HG02610 (cell line): ENCODE data around the gene SLC25A1.
"Not testable (repeated sequence)": the region's sequence is repeated elsewhere in the genome, so short reads cannot be mapped to it uniquely, and the experiment has no call there.

Experiments used
- ATAC-seq: cut with Tn5 transposase; IDR thresholded peaks from one replicate; pipeline ENCODE4 v1.9.1; 2021; ENCODE audit warnings: mild to moderate bottlenecking, moderate library complexity; ENCODE audit not compliant: unreplicated experiment

Gene SLC25A1

DNA sequence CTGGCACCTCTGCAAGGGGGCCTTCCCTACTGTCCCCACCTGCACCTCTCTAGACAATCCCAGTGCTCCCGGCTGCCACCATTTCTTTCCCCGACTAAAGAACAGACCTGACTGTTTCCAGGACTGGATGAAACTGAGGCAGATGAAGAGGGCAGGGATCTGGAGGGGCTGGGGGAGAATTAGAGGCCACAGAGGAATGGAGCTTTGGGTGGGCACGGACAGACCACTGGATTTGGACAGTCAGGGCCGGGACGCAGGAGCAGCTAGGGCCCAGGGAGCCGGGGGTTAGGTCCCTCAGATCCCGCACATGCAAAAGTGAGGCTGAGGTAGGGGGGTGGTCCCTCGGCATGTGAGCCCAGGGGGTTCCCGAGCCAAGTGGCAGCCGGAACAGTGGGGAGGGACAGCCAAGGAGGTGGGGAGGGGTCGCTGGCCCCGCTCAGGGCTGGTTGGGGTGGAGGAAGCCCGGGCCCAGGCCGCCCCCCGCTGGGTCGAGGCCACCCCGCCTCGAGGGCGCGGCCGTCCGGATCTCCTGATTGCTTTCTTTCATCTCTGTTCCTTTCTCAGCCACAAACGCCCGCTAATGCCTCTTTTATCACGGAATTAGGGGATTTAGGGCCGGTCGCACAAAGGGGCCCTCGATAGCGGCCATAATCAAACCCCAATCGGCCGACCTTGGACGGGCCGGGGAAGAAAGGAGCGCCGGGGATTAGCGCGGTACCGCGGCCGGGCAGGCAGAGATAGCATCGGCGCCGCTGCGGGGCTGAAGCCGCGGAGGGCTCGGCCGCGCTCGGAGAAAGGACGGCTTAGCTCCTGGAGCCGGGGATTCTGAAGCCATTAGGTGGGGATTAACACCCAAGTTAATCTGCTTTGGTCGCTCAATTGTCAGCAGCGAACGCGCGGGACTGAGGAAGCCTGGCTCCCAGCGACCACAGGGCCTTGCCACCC lies 9.3 kb downstream of the SLC25A1 start:
- ATAC-seq: no peak

DNA sequence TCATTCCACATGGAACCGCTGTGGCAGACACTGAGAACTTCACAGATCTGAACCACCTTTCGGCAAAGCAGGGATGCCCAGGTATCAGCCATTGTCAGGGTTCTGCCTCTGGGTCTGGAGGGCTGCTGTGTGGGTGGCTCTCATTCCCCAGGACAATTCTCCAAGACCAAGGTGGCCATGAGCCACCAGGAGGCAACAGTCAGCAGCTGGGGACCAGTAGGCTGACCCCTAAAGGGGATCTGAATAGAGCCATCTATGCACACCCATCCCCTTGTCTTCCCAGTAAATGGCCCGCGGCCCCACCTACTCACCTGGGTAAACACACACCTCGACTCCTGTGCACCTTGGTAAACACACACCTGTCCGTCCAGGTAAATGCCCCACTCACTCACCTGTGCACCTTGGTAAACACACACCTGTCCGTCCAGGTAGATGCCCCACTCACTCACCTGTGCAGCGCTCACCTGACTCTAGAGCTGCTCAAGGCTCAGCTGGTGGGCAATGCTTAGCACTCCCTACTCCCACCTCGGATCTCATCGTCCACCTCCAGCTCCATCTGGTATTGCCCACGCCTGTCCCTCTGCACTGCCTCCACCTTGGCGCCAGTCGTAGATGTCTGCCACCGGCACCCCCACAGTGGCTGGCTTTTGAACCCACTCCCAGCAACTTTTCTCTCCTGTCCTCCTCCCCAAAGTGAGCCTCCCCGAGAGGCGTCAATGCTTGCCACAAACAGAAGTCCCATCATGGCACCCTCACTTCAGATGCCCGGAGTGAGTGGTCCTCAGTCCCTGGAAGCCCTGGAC lies 10.2 kb downstream of the SLC25A1 start:
- ATAC-seq: no peak

DNA sequence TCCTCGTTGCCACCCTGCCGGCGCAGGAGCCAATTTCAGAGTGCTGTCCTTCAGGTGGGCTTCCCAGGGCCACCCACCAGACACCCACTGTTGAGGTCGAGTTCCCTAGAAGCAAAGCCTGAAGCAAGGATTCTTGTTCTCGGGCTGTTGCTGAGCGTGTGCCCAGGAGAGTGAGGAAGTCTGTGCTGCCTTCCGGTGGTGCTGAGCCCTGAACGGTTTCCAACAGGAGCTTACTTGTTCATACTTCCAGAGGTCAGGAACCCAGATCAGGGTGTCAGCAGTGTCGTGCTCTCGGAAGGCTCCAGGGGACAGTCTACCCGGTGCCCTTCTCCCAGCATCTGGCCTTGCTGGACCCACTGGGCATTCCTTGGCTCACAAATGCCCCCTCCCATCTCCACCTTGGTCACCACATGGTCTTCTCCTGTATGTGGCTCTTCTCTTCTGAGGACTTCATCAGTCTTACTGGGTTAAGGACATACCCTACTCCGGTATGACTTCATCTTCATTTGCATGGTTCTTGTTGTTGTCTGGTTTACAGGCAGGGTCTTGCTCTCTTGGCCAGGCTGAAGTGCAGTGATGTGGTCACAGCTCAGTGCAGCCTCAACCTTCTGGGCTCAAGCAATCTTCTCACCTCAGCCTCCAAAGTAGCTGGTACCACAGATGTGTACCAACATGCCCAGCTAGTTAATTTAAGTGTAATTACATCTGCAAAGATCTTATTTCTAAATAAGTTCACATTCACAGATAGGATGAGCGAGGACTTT lies 11.2 kb downstream of the SLC25A1 start:
- no peak for ATAC-seq

DNA sequence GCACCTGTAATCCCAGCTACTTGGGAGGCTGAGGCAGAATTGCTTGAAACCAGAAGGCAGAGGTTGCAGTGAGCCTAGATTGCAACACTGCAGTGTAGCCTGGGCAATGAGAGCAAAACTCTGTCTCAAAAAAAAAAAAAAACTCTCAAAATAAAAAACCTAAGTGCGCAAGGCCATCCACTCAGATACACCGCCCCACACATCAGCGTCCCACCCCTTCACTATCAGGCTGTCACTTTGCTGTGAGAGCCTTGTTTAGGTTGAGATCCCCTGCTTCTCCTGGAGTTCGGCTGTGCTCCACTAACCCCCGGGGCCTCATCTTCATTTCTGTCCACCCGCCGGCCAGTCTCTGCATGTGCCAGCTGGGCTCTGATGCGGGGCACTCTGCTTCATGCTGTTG lies 12.1 kb downstream of the SLC25A1 start:
- no peak for ATAC-seq

DNA sequence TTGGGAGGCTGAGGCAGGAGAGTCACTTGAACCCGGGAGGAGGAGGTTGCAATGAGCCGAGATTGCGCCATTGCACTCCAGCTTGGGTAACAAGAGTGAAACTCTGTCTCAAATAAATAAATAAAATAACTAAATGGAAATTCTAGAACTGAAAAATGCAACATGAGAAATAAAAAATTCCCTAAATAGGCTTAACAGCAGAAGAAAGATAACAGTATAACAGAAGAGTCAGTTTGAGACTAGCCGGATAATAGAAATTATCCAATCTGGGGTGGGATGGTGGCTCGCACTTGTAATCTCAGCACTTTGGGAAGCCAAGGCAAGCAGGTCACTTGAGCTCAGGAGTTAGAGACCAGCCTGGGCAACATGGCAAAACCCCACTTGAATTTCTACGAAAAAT lies 14.1 kb downstream of the SLC25A1 start:
- ATAC-seq: no peak

DNA sequence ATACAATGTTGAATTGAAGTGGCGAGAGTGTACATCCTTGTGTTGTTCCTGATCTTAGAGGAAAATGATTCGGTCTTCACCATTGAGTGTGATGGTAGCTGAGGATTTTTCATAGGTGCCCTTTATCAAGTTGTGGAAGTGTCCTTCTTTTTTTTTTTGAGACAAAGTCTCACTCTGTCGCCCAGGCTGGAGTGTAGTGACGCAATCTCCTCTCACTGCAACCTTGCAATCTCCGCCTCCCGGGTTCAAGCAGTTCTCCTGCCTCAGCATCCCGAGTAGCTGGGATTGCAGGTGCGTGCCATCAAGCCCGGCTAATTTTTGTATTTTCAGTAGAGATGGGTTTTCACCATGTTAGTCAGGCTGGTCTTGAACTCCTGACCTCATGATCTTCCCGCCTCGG lies 19.9 kb downstream of the SLC25A1 start:
- not testable (repeated sequence) for ATAC-seq

DNA sequence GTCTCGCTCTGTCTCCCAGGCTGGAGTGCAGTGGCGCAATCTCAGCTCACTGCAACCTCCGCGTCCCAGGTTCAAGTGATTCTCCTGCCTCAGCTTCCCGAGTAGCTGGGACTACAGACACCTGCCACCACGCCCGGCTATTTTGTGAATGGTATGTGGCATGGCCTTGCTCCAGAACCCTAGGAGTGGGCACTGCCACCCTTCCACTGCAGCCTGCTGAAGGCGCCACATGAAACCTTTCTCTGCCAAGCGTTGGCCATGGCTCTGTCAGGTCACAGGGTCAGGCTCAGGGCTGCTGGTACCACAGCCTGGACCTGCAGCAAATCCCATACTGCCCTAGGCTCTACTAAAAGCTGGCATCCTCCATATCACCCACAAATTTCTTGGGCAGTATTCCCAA lies 22.4 kb downstream of the SLC25A1 start:
- ATAC-seq: not testable (repeated sequence)

DNA sequence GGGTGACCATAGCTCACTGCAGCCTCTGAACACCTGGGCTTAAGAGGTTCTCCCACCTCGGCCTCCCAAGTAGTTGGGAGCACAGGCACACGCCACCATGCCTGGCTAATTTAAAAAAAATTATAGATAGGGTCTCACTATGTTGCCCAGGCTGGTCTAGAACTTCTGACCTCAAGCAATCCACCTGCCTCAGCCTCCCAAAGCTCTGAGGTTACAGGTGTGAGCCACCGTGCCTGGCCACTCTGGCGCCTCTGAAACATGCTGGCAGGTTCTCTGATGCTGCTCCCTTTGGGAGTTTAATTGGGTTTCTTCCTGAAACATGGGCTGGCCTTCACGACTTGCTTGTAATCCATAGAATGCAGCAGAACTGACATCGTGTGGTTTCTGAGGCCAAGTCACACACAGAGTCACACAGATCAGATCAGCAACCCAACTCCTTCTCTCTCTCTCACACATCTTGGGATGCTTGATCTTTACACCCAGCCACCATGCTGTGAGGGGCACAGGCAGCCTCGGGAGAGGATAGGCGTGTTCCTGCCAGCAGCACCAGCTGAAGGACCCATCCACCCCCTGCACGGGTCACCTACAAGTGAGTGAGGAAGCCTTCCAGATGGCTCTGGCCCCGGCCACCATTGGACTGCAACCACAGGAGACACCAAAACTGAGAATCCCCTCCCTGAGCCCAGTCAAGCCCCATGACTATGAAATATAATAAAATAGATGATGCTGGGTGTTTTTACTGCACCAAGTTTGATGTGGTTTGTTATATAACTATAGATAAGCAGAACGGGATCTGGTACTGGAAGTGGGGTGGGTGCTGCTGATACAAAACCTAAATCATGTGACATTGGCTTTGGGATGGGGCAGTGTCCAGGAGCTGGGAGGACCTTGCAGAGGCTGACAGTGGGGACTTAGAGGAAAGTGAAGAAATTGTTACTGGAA lies 25.3 kb downstream of the SLC25A1 start:
- no peak for ATAC-seq

DNA sequence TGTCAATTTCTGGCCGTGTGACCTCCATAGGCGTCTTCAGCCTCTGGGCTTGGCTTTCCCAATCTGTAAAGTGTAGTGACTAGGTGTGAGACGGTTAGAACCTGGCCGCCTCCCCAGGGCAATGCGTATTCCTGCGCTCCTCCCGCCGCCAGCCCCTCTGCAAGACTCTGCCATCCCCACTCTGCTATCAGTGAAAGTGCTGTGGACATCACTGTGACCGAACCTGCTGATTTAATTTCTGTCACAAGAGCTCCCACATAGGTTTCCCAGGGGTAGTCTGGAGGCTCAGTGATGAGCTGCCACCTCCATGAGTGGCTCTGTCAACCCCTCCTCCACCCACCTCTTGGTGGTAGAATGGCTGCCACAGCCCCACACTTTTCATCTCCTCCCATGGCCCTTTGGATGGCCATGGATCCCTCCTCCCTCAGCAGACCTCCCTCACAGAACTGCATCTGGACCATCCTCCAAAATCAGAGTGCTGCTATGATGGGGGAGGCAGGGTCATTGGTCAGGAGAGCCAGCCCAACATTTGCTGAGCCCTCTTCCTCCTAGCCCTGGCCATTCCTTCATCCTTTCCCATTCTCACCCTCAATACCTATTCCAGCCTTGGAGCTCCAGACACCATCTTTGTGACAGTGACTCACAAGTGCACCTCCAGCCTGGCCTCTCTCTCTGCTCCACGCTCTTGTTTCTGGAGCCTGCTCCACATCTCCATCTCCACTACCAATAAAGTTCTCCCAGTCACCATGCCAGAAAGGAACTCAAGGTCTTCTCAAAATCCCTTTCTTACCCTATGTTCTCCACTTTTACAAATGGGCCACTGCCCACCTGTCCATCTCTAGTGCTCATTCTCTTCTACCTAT lies 27.0 kb downstream of the SLC25A1 start:
- no peak for ATAC-seq

DNA sequence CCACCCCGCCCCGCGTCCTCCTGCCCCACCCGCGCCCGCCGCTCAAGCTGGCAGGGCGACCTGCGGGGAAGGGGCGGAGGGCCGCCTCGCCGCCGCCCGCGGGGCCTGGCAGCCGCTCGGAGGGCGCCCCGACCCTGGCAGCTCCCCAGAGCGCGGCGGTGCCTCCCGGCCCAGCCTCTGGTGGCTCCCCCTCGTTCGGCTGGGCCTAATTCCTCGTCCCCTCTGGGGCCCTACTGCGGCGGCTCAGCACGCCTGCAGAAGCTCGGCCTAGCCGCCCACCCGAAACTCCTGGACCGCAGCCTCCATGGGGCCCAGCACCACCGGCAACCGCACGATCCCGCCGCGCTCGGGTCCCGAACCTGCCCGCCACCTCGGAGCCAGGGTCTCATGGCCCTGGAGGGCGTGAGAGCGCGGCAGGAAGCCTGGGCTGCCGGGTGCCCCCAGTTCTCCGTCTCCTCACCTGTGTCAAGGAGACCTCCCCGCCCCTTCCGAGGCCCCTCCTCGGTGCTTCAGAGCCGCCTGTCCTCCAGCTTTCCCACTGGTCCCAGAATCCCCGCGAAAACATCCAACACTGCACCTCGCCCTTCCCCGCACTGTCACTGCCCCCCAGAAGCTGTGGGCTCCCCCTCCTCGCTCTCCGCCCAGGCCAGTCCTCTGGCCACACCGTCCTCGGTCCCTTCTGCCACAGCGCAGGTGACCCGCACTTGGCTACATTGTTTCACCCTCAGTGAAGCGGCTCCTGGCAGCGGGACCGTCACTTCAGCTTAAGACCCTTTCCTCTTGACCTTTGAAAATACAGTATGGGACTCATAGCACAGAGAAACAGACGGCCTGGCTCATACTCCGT lies 27.8 kb downstream of the SLC25A1 start:
- no peak for ATAC-seq

DNA sequence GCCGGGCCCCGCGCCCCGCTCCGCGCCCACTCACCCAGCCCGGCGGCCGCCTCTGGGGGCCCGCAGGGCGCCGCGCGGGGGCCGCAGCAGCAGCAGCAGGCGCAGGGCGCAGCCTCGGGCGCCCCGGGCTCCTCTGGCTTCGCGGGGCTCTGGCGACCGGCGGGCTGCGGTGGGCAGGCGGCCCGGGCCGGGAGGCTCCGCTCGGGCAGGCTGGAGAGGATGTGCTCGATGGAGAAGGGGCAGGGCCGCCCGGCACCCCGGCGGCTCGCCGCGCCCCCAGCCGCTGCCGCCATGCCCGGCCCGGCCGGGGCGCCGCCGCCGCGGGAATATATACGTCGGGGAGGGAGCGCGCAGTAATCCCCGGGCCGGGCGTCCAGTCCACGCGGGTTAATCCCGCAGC lies 28.5 kb downstream of the SLC25A1 start, which contains the start of gene GSC2:
Gene GSC2 (minus strand): TSS at position 302 of the 400 bp plus-strand sequence. CDS start 9 bp downstream, at position 293.
- no peak for ATAC-seq

DNA sequence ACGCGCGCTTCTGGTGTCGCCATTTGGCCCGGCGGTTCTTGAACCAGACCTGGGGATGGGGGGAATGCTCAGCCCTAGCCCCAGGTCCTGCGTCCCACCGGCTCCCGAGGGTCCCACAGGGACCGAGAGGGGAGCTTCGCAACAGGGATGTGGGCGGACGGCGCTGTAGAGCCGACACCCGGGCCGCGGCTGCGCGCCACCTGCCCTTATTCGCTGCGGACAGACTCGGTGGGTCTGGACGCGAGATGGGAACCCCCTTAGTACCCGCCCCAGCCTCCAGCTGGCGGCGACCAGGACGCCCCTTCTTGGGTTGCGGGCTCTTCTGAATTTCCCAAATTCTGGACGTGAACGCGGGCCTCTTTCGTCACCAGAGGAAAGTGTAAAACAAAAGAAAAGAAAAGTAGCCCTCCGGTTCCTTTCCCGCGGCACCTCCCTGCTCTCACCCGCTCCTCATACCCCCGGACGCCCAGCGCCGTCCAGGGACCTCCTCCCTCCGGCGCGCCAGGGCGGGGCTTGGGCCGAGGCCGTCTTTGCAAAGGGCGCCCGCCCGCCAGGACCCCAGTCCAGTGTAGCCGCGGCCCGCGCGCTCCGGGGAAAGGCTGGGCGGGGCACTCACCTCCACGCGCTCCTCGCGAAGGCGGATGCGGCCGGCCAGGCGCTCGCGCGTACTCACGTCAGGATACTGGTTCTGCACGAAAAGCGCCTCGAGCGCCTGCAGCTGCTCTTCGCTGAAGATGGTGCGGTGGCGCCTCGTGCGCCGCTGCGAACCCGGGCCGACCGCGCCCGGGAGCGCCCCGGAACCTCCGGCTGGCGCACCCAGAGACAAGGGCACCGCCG lies 29.3 kb downstream of the SLC25A1 start:
- ATAC-seq: no peak

DNA sequence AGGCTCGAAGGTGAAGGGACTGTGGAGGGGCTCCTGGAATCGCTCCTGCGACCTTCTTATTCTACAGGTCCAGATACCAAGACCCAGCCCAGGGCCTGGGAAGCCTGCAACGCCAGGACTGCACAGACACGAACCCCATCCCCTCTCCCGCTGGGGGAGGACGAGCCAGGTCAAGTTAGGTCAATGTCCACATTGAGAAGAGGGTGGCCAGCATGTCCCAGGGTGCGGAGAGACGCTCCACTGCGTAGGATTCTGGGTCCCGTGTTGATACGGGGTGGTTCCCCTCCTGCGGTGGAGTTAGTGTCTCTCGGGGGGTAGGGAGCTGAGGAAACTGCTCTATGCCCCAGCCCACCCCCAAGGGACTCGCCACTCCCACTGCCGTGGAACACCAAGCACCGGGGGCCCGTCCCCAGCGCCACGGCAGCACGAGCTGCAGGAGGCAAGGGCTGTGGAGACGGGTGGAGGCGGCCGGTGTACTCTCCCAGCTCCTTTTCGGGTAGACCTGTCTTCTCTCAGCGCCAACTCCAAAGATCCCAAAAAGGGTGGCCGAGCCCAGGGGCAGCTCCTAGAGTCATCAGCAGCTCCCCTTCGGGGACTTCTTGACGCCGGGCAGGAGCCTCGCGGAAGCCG lies 30.0 kb downstream of the SLC25A1 start:
- ATAC-seq: no peak

DNA sequence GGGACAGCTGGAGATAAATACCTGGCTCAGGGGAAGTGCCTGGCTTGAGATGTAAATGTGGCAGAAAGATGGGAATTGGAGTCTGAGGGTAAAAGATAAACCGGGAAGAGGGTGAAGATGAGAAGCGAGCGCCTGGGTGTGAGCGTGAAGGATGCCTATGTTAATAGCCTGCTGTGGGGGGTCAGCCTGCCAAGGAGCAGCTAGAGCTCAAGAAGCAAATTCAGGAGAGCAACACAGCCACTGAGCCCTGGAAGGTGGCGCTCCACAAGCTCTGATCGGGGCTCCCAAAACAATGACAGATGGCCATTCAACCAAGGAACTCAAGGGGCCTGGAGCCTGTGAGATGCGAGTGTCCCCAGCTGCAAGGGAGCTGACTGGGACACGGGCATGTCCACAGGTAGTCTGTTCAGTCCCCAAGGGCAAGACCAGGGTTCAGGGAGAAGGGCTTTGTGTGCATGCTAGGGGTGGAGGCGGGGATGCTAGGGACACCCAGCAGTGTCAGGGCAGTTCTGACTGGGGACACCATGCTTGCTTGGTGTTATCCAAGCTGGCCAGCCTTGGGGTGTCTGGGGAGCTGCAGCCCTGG lies 31.2 kb downstream of the SLC25A1 start:
- ATAC-seq: no peak

DNA sequence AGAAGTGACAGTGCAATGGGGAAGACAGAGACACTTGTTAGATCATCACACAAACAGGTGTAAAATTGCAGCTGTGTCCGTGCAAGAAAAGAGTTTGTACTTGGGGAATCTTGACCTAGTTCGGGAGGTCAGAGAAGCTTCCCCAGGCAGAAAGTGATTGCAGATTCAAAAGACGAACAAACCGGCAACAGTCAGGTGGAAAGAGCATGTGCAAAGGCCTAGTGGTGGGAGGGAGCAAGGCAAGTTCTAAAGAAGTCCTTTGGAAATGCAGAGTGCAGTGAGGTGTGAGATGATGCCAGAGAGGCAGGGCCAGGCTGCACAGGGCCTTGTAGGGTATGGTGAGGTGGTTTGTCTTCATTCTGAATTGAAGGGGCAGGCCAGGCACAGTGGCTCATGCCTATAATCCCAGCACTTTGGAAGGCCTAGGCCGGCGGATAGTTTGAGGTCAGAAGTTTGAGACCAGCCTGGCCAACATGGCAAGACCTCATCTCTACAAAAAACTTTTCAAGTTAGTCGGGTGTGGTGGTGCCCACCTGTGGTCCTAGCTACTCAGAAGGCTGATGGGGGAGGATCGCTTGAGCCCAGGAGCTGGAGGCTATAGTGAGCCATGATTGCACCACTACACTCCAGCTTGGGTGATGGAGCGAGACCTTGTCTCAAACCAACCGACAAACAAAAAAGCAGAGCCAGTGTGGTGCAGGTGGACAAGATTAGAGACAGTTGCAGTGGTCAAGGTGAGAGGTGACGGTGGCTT lies 32.1 kb downstream of the SLC25A1 start:
- ATAC-seq: no peak

DNA sequence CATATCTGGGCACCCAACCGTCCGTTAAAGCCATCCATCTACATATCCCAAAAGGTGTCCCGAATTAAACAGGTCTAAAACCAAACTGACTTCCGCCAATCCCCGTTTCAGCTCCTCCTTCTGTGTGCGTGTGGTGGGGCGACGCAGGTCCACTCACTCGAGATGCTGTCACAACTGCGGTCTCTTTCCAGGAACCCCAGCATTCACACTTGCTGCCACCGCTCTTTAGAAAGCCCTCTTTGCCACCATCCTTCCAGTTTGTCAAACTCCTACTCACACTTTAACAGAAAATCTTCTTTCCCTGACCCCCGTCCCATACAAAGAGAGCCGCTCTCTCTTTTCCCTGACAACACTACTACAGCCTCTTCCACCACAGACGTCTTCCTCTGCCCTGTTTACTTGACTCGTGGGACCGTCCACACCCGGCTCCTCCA lies 34.6 kb downstream of the SLC25A1 start:
- ATAC-seq: no peak
